Chondrocyte (in vitro differentiated cells): ENCODE results near the gene PPP1R3E. TPM values are rescaled to one million over a fixed set of nuclear protein-coding genes. Genes with fewer than 3 reads are reported as not detected.
A peak's percentile ranks its signal among the peaks of the same experiment; 100 is the strongest.
"Not testable (repeated sequence)": the region's sequence is repeated elsewhere in the genome, so short reads cannot be mapped to it uniquely, and the experiment has no call there.

Experiments used
- DNase-seq: peaks from one replicate; pipeline ENCODE4 v3.0.0; 2021; ENCODE audit warnings: mixed read lengths, low spot score
- H3K27ac Mint-ChIP-seq: one replicate; pipeline ENCODE4 v1.8.0; 2021; ENCODE audit warnings: mild to moderate bottlenecking, moderate library complexity, mixed read lengths; ENCODE audit not compliant: unreplicated experiment
- H3K27me3 Mint-ChIP-seq: 2 replicates; pipeline ENCODE4 v1.8.0; 2021; ENCODE audit warnings: low read depth, mixed read lengths
- H3K36me3 Mint-ChIP-seq: 2 replicates; pipeline ENCODE4 v1.8.0; 2021; ENCODE audit warnings: low read depth, mixed read lengths
- H3K4me1 Mint-ChIP-seq: 2 replicates; pipeline ENCODE4 v1.8.0; 2021; ENCODE audit warnings: low read depth, mild to moderate bottlenecking, mixed read lengths
- H3K4me3 Mint-ChIP-seq: one replicate; pipeline ENCODE4 v1.8.0; 2021; ENCODE audit warnings: mild to moderate bottlenecking, moderate library complexity, mixed read lengths; ENCODE audit not compliant: unreplicated experiment
- H3K9me3 Mint-ChIP-seq: 2 replicates; pipeline ENCODE4 v1.8.0; 2021; ENCODE audit warnings: low read depth, mixed read lengths
- CTCF ChIP-seq: fragments of 200-600 bp; sonication (generic); IDR thresholded peaks from 2 replicates; pipeline ENCODE4 v1.5.0; 2021; ENCODE audit warnings: antibody characterized with exemption, mild to moderate bottlenecking, moderate library complexity
- total RNA-seq: library from RNA; stranded (reverse); gene quantifications from 3 replicates; pipeline ENCODE4 v1.2.1, GENCODE V29; 2021

PPP1R3E gene
- total RNA-seq, 1 donor from 2014 or later = 11.2 TPM

GRCh38 chr14:23286020-23286901, 16.4 kb downstream of the PPP1R3E start, which contains the start of gene HOMEZ:
Gene HOMEZ (minus strand): TSS chr14:23286132. CDS start chr14:23285952, 180 bp downstream.
- peak; percentile 99 for DNase-seq
- Mint-ChIP-seq H3K27ac (peak within 1 kb of the TSS; percentile 98), H3K9me3 (no peaks in the 10 kb centered on the region), H3K4me3 (peak within 1 kb of the TSS; percentile 91), H3K36me3 (no peaks in the 10 kb centered on the region), H3K4me1 (peaks cover 23% of the 10 kb centered on the region), H3K27me3 (peaks cover 2% of the 10 kb centered on the region)
- peak; percentile 55 for TF ChIP-seq CTCF

GRCh38 chr14:23285530-23286019, 17.1 kb downstream of the PPP1R3E start:
- Mint-ChIP-seq H3K9me3 (no peaks in the 10 kb centered on the region), H3K27ac (peak overlapping the region; percentile 59), H3K4me1 (peaks cover 23% of the 10 kb centered on the region), H3K27me3 (peaks cover 2% of the 10 kb centered on the region), H3K4me3 (peak overlapping the region; percentile 91), H3K36me3 (no peaks in the 10 kb centered on the region)
- no peak for TF ChIP-seq CTCF
- DNase-seq = no peak

GRCh38 chr14:23284654-23285529, 17.8 kb downstream of the PPP1R3E start:
- H3K4me3 Mint-ChIP-seq = peak overlapping the region; percentile 91
- no peaks in the 10 kb centered on the region for H3K36me3 Mint-ChIP-seq
- H3K27me3 Mint-ChIP-seq = no peaks in the 10 kb centered on the region
- no peak for DNase-seq
- no peak for TF ChIP-seq CTCF
- no peaks in the 10 kb centered on the region for H3K9me3 Mint-ChIP-seq
- peaks cover 23% of the 10 kb centered on the region for H3K4me1 Mint-ChIP-seq
- peak overlapping the region; percentile 59 for H3K27ac Mint-ChIP-seq

GRCh38 chr14:23281247-23281646, 21.4 kb downstream of the PPP1R3E start:
- no peak overlapping the region for H3K27ac Mint-ChIP-seq
- no peak for TF ChIP-seq CTCF
- H3K9me3 Mint-ChIP-seq = no peaks in the 10 kb centered on the region
- DNase-seq = no peak
- no peaks in the 10 kb centered on the region for H3K36me3 Mint-ChIP-seq
- H3K4me1 Mint-ChIP-seq = peaks cover 14% of the 10 kb centered on the region
- H3K4me3 Mint-ChIP-seq = no peak overlapping the region
- no peaks in the 10 kb centered on the region for H3K27me3 Mint-ChIP-seq

- not testable (repeated sequence) for DNase-seq, H3K4me1 Mint-ChIP-seq, H3K27ac Mint-ChIP-seq, H3K36me3 Mint-ChIP-seq, H3K27me3 Mint-ChIP-seq, H3K4me3 Mint-ChIP-seq, H3K9me3 Mint-ChIP-seq
Measured at GRCh38 chr14:23277928-23278327, 24.7 kb downstream of the PPP1R3E start.
